ENCODE measurements around the gene HS6ST1.
"Not testable (repeated sequence)": the region's sequence is repeated elsewhere in the genome, so short reads cannot be mapped to it uniquely, and the experiment has no call there.

The HS6ST1 gene

GRCh38 chr2:128269063-128269989 is 49.3 kb downstream of the HS6ST1 start:
- DNase-seq (ENCODE audit: extremely low spot score): no peak
- ChIA-PET CTCF (no interaction called here), POLR2A (no interaction called here)
- TF ChIP-seq CTCF (IDR thresholded peaks at IDR 0.05; ENCODE audit: control extremely low read depth, extremely low read depth, low read depth, missing control alignments): no peak

- POLR2A ChIA-PET; CTCF ChIA-PET; DNase-seq (ENCODE audit: extremely low spot score): not testable (repeated sequence)
These were observed 50.1 kb downstream of the HS6ST1 start for GRCh38 chr2:128268611-128269010.

GRCh38 chr2:128268145-128268544 is 50.5 kb downstream of the HS6ST1 start:
- POLR2A ChIA-PET; CTCF ChIA-PET; DNase-seq (ENCODE audit: extremely low spot score): not testable (repeated sequence)

GRCh38 chr2:128267649-128268048 is 51.0 kb downstream of the HS6ST1 start:
- POLR2A ChIA-PET, CTCF ChIA-PET: not testable (repeated sequence)

GRCh38 chr2:128267197-128267596 is 51.5 kb downstream of the HS6ST1 start:
- DNase-seq (ENCODE audit: extremely low spot score); CTCF ChIA-PET; POLR2A ChIA-PET: not testable (repeated sequence)

More at GRCh38 chr2:128267649-128268048, 51.0 kb downstream of the HS6ST1 start:
- not testable (repeated sequence) for DNase-seq (ENCODE audit: extremely low spot score)

GRCh38 chr2:128266463-128266862 is 52.2 kb downstream of the HS6ST1 start:
- POLR2A ChIA-PET; CTCF ChIA-PET; DNase-seq (ENCODE audit: extremely low spot score): not testable (repeated sequence)

GRCh38 chr2:128265608-128265993 is 53.1 kb downstream of the HS6ST1 start:
- CTCF ChIA-PET: interaction anchor here (1.8 kb wide), 1 partner anchor 11 kb away, joined by 3 read pairs; no protein-coding TSS in a partner anchor
- DNase-seq (ENCODE audit: extremely low spot score); POLR2A ChIA-PET: not testable (repeated sequence)

- ChIA-PET POLR2A (no interaction called here), CTCF (interaction anchor here (1.8 kb wide), 1 partner anchor 10 kb away, joined by 3 read pairs; no protein-coding TSS in a partner anchor)
These were observed 53.6 kb downstream of the HS6ST1 start for GRCh38 chr2:128264881-128265607.

GRCh38 chr2:128263902-128264331 is 54.8 kb downstream of the HS6ST1 start:
- POLR2A ChIA-PET: no interaction called here

More at GRCh38 chr2:128264881-128265607, 53.6 kb downstream of the HS6ST1 start:
- DNase-seq (ENCODE audit: extremely low spot score): no peak
- TF ChIP-seq CTCF (IDR thresholded peaks at IDR 0.05; ENCODE audit: control extremely low read depth, extremely low read depth, low read depth, missing control alignments): no peak

More at GRCh38 chr2:128263902-128264331, 54.8 kb downstream of the HS6ST1 start:
- CTCF ChIA-PET: no interaction called here
- DNase-seq (ENCODE audit: extremely low spot score): peak; percentile 15
- TF ChIP-seq CTCF (IDR thresholded peaks at IDR 0.05; ENCODE audit: control extremely low read depth, extremely low read depth, low read depth, missing control alignments): no peak
